Central memory CD4-positive, alpha-beta T cell (primary cell): ENCODE measurements around the gene BLOC1S4.
"Not testable (repeated sequence)": the region's sequence is repeated elsewhere in the genome, so short reads cannot be mapped to it uniquely, and the experiment has no call there.

Experiments used
- DNase-seq: peaks from one replicate; pipeline ENCODE4 v3.0.0; 2022

BLOC1S4 gene

DNA sequence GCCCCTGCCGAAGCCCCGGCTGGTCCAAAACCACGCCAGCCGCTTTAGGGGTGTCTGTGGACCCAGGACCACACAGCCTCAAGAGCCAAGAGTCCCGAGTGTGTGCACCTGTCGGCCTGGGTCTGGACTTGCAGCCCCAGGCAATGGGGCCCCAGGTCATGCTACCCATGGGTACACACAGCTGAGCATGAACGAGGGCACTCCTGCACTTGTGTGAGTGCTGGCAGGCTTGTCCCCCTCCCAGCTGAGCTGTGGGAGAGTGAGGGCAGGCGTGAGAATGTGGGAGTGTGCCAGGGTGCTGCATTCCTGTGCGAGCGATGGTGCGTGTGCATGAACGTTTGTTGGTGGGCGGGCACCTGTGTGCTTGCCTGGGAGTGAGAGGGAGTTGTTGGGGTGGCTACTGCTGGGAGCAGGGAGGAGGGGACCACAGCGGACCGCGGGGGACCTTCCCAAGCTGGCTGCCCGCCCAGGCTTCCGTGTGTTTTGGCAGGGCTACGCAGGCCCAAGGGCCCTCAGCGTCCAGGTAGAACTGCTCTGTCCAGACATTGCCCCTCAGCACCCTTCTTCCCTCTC lies 30.8 kb downstream of the BLOC1S4 start:
- DNase-seq, result no peak

DNA sequence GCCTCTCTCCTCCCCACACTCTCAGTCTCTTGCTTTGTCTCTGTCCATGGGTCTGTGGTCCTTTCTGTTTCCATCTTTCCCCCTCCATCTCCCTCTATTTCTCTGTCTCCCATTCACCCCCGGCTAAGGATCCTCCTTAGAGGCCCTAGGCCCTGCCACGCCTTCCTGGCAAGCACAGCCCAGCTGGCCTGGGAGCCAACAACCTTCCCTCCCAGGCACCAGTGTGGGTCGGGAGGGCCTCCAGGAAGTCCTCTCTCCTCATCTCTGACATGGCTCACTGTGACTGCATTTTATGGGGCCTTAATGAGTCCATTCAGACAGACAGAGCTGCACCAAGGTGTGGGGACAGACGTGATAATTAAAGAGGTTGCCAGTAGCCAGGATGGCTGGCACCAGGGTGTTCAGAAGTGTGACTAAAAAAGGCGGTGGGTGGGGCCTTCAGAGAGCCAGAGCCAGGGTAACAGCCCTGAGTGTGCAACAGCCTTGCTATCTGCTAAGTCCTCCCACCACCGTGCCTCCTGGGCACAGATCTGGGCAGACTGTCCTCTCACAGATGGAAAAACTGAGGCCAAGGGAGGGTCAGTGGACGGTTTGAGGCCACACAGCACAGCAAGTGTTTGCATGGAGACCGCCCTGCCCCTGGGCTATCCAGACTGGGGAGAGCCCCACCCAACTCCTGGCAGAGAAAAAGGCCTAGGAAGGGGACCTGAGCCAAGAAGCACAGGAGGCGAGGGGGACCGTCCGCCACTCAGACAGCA lies 31.5 kb downstream of the BLOC1S4 start:
- no peak for DNase-seq

DNA sequence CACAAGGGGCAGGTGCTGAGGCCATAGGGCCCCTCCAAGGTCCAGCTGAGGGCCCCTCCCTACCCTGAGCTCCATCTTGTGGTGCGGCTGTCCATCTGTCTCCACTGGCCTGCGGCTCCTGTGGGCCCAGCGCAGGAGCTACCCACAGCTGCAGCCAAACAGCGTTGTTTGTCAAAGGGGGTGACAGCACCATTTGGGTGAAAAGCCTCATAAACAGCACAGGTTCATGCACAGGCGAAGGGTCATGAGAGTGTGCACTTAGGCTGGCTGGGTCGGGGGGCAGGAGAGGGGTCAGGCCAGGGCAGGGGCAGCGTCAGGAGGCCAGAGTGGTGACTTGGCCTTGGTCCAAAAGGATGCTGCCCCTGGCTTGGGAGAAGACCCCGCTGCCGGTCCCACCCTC lies 32.3 kb downstream of the BLOC1S4 start:
- no peak for DNase-seq

DNA sequence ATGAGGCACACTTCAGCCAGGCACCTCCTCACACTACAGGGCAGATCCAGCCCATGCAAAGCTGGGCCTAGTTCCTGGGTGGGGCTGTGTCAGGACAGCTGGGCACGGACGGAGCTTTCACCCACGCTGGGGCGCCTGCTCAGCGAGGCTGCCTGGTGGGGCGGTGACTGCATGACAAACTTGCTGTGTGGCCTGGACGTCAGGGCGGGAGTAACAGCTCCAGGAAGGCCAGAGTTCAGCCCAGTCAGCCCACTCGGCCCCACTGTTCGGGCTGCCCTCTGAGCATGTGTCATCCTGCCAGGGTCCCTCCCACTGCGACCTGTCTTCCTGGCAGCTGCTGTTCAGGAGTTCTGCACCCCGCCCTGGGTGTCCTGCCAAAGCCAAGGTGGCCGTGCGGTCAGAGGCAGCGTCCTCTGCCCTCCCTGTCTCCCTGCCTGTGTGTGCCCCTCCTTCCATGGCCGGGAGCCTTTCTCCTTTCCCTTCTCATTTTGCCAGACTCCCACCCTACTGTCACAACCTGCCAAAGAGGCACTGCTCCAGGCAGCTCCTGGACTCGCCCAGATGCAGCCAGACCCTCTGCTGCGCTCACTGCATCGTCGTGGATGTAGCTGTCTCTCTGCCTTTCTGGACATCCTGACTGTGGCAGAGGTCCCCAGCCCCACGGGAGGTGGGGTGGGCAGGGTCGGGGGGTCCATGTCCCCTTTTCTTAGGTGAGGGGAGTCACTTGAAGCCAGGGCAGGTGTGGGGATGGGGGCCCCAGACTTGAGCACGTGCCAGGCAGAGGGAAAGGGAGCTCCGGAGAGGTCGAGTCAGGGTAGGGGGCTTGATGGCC lies 33.6 kb downstream of the BLOC1S4 start:
- no peak for DNase-seq

DNA sequence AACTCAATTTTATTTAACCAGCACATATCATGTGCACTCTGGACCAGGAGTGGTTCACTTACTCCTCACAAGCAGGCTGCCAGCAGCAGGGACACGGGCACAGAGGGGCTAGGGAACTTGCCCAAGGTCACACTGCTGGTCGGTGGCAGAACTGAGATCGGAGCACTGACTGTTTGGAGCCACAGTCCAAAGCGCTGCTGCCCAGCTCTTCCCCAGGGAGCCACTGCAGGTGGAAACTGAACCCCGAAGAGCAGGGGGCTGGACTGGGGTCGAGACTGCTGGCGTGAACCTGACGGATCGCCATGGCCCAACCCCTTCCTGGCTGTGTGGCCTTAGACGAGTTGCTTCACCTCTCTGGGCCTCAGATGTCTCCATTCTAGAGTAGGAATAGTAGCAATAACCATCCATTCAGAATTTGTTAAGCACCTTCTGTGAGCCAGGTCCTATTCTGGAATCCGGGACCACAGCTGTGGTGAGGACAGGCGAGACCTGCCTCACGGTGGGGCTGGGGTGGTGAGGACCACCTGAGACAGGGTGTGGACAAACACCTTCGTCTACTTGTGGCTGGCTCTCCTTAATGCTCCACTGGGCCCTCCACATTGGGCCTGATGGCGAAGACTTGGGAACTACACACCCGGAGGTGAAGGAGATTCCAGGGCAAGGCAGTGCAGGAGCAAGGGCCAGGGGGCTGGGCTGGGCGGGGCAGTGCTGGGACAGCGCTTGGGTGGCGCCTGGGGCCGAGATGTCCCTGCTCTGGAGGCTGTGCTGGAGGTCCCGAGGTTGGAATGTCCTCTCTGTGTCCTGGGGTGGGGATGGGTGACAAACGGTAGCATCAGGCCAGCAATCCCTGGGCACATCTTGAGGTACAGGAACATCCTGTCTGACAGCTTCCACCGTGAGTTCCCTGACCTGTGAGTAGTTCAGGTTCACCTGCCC lies 34.6 kb downstream of the BLOC1S4 start:
- DNase-seq, result no peak

DNA sequence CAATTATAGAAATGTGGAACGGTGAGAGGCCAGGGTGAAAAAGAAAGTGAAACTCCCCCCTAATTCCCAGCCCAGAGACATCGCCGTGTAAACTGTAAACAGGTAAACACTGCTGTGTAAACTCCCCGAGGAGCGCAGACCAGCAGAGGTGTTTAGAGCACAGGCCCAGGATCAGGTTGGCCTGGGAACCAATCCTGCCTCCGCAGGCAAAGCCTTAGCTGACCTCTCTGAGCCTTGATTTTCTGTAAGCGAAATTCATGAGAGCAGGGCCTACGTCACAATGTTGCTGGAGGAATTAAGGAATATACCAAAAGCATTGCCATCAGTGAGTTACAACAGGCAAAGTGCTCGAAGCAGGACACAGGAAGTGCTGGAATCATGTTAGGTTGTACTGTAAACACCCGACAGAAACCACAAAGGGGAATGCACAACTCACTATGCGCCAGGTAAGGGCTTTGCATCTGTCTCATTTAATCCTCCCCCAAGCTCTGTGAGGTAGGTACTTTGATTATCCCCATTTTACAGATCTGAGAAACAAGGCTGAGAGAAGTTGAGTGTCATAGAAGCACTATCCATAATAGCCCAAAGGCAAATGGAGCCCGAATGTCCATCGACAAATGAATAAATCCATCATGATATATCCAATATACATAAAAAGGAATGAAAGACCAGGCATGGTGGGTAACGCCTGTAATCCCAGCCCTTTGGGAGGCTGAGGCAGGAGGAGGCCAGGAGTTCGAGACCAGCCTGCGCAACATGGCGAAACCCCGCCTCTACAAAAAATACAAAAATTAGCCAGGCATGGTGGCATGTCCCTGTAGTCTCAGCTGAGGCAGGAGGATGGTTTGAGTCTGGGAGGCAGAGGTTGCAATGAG lies 35.9 kb downstream of the BLOC1S4 start:
- DNase-seq, result no peak

DNA sequence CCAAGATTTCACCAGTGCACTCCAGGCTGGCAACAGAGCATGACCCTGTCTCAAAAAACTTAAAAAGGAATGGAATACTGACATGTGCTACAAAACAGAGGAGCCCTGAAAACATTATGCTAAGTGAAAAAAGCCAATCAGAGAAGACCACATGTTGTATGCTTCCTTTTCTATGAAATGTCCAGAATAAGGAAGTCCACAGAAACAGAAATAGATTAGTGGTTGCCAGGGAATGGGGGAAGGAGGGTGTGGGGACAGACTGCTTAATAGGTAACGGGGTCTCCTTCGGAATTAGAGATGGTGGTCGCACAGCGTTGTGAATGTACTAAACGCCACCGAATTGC lies 36.5 kb downstream of the BLOC1S4 start:
- DNase-seq, result no peak

DNA sequence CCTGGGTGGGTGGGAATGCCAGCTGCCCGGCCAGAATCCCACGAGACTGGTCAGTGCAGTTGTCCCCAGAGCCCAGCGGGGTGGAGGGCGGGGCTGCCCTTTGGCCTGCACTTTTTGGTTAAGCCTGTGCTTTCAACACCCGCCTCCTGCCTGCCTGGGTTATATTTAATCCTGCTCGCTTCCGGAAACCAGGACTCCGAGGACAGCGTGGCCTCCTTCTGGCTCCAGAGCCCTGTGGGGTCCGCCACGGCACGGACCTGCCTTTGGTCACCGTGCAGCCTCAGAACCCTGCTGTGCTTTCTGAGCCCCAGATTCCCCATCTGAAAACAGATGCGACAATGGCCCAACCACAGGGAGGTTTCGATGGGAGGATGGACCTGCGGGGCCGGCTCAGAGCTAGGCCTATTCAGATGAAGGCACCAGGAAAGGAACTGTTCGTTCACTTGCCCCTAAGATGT lies 37.2 kb downstream of the BLOC1S4 start:
- no peak for DNase-seq

DNA sequence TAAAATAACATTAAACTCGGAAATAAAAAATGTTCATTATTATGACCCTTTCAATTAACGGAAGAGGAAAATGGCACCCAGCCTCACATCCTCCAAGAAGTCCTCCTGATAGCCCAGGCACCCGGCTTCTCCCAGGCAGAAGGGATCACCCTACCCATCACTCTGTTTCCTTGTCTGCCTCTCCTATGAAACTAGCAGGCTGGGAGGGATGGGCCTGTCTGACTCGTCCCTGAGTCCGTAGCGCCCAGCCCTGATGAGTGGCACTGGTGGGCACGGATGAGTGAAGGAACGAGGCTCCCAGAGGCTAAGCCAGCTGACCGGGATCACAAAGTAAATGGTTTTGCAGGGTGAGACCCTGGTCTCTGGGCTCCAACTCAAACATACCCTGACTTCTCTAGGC lies 37.9 kb downstream of the BLOC1S4 start:
- DNase-seq, result no peak

DNA sequence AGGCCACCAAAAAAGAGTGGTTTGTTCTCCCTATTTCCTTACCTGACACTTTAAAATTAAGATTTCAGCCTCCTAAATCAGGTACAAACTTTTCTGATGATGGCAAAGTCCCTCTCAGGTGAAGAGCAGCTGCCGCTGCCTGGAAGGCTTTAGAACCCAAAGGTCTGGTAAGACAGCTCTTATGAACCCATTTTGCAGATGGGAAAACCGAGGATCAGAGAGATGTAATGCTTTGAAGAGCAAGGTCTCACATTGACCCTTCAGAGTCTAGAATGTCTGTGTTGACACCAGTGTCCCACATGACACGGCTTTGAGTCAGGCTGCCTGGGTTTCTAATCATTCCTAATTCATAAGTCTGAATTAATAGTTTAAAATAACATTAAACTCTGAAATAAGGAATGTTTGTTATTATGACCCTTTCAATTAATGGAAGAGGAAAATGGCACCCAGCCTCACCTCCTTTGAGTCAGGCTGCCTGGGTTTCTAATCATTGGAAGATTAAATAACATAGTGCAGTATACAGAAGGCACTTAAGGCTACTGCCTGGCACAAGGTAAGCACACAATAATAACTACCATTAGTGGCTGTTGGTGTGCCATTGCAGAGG lies 38.6 kb downstream of the BLOC1S4 start:
- no peak for DNase-seq

DNA sequence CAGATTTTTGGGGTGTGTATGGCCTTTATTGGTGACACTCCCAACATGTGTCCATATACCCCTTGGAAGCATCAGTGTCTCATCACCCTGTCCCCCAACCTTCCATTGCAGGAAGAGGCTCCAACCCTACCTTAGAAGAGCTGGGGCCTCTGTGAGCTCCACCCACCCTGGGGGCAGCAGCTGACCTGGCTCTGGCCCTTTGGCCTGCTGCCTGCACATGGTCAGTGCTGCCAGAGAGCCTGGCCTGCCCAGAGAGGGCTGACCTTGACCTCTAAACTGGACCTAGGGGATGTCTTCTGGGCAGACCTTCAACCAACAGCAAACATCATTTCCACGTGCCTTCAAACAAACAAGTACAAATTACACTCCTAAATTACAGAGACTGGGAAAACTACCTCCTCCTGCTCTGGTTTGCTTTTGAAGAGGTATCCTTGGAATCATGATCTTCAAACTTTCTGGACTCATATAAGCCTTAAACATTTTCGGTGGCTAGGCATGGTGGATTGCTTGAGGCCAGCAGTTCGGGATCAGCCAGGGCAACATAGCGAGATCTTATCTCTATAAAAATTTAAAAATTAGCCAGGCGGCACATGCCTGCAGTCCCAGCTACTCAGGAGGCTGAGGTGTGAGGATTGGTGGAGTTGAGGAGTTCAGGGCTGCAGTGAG lies 39.2 kb downstream of the BLOC1S4 start:
- no peak for DNase-seq

DNA sequence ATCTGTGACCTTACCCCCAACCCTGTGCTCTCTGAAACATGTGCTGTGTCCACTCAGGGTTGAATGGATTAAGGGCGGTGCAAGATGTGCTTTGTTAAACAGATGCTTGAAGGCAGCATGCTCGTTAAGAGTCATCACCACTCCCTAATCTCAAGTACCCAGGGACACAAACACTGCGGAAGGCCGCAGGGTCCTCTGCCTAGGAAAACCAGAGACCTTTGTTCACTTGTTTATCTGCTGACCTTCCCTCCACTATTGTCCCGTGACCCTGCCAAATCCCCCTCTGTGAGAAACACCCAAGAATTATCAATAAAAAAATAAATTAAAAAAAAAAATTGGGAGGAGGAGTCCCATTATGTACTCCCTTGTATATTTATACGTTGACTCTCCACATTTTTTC lies 40.4 kb downstream of the BLOC1S4 start:
- not testable (repeated sequence) for DNase-seq

DNA sequence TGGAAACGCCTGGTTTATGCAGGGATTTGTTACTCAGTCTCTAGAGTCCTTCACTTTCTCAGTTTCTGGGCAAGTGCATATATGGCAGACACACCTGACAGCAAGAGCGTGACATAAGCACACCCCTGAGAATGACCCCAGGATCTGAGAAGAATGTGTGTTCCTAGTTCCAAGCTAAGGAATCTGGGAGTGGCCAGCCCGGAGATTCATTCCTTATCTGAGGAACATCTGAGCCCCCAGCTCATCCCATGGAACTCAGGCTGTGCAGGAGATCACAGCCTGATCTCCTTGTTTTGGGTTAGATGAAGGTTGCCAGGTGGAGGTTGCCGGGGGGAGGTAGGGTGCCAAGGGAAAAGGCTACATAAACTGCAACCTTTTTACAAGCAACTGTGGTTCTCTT lies 42.8 kb downstream of the BLOC1S4 start:
- no peak for DNase-seq

DNA sequence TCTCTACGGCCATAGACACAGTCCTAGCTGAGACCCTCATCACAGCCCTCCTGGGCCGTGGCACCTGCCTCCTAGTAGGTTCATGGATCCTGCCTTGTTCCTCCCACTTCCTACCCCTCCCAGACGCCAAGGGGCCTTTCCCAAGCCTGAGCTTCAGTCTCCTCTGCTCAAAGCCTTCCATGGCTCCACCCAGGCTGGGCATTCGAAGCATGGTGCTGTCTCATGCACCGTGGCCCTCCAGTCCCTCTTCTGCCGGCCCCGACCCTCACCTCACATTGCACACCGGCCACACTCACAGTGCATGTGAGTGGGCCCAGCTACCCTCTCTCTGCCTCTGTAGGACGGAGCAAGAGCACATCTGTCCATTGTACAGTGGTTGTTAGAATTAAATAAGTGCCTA lies 44.9 kb downstream of the BLOC1S4 start:
- no peak for DNase-seq

DNA sequence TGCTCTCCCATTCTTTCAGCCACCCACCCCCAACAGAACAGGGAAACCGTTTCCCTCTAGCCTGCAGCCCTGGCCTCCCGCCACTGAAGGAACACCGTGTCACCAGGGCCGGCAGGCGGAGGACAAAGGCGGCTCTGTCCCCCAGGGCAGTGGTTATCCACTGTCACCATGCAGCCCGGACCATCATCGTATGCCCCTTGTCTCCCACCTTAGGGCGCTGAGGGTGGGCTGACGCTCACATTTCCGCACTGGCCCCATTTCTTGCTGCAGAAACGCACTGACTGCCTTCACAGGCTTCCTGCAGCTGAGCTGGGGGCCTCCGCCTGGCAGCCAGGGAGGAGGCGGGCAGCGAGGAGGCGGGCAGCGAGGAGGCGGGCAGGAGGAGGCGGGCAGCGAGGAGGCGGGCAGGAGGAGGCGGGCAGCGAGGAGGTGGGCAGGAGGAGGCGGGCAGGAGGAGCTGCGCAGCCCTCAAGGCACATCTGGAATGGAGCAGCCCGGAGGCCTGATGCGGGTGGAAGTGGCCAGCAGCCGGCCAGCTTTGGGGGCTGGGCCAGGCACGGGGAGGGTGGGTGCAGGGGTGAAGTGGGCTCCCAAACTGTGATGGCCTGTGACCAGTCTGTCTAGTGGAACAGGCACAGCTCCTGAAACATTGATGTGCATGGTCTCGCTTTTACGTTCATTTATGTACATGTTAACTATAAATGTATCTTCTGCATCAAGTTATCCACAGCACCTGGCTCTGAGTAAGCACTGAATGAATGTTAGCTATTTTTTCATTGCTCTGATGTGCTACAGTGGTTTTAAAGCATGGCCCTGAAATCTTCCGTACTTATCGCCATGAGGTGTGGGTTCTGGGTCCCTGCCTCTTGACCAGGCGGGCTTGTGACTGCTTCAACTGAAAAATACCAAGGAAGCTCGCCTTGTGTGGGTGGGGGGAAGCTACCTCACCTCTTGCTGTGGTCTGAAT lies 46.0 kb downstream of the BLOC1S4 start:
- DNase-seq, result no peak

DNA sequence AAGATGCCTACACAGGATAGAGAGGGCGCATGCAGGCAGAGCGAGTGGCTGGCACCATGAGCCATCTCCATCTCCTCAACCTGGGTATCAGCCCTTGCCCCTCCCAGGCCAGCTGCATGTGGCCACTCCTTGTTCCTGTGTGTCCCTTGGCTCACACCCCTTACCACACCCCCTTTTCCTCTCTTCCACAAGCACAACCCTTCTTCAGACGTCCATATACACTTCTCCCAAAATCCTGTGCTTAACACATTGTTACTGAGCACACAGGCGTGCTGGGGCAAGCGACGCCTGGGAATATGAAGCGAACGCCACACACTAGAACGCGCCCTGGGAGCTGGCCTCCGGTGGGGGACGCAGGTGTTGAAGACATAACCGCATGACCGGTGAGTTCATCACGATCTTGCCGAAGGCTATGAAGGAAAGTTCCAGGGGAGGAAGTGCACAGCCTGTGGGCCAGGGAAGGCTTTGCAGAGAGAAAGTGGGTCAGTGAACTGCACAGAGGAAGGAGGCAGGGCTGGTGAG lies 47.4 kb downstream of the BLOC1S4 start:
- DNase-seq, result no peak

DNA sequence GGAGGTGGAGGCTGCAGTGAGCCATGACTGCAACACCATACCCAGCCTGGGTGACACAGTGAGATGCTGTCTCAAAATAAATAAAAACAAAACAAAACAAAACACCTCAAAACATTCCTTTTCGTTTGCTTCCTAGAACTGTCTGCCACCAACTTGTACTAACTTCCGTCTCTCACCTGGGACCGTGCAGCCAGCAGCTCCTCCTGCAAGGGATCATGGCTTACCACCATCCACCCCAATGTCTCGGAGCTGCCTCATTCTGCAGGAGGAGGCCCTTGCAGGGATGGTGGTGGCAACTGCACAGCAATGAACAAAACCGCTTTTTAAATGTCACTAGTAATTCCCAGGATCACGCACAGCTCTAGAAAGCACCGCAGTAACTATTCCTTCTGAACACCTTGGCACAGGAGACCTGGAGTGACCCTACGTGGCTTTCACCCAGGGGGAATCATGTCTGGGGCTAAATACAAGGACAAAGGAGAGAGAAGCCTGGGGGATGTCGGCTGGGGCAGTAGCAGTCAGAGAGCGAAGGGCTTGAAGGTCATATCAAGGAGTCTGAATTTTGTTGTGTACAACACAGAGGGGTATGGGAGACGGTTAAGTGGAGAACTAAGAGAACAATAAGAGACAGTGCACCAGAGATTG lies 49.1 kb downstream of the BLOC1S4 start:
- DNase-seq, result no peak

DNA sequence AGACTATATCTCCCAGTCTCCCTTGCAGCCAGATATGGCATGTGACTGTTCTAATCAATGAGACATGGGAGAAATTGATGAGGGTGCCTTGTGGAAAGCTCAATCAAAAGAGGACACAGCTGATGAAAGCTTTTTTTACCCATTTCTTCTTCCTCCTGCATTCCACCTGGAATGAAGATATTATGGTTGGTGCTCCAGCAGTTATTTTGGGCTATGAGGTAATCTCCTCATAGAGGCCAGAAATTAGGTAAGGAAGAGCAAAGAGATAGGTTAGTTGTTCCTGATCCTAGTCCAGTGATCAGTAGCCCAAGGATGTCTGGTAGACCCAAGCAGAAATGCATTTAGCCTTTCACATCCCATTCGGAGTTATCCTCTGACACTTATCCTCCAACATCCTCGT lies 49.7 kb downstream of the BLOC1S4 start:
- no peak for DNase-seq
